Stomach smooth muscle (tissue), 2 donors: ENCODE results near the gene CHRND.

Experiments used
- H3K27ac ChIP-seq: one replicate; pipeline ENCODE4 v1.7.0; 2013; ENCODE audit warnings: mild to moderate bottlenecking, low read length, inconsistent platforms
- H3K27me3 ChIP-seq, 2 donors: one replicate each; pipeline ENCODE4 v1.7.0; 2013; ENCODE audit warnings: low read length in 2 of 2; ENCODE audit not compliant: insufficient read depth in 2 of 2, control insufficient read depth in 1 of 2
- H3K36me3 ChIP-seq, 2 donors: one replicate each; pipeline ENCODE4 v1.7.0; 2013; ENCODE audit warnings: low read length in 2 of 2; ENCODE audit not compliant: control insufficient read depth in 2 of 2, insufficient read depth in 2 of 2
- H3K4me1 ChIP-seq: one replicate; pipeline ENCODE4 v1.7.0; 2013; ENCODE audit warnings: low read length; ENCODE audit not compliant: control insufficient read depth, insufficient read depth
- H3K4me3 ChIP-seq, 2 donors: one replicate each; pipeline ENCODE4 v1.7.0; 2013; ENCODE audit warnings: low read length in 2 of 2
- H3K9ac ChIP-seq, 2 donors: one replicate each; pipeline ENCODE4 v1.7.0; 2013; ENCODE audit warnings: low read length in 2 of 2, mild to moderate bottlenecking in 1 of 2
- H3K9me3 ChIP-seq, 2 donors: one replicate each; pipeline ENCODE4 v1.7.0; 2013; ENCODE audit warnings: low read length in 2 of 2; ENCODE audit not compliant: control insufficient read depth in 2 of 2
- donor health status: healthy.
- donor health status: Pancreatic carcinoma.

The CHRND gene

GRCh38 chr2:232497348-232497747 is 28.6 kb upstream of the CHRND start:
- Histone ChIP-seq H3K27ac (no peak overlapping the region), H3K27me3 (peaks cover 0 to 6% of the 10 kb centered on the region in 2 donors), H3K9ac (no peak overlapping the region), H3K4me3 (no peak overlapping the region), H3K36me3 (no peaks in the 10 kb centered on the region), H3K4me1 (peaks cover under 1% of the 10 kb centered on the region), H3K9me3 (no peaks in the 10 kb centered on the region)

- Histone ChIP-seq H3K9ac (no peak overlapping the region), H3K36me3 (no peaks in the 10 kb centered on the region), H3K27me3 (peaks cover 0 to 11% of the 10 kb centered on the region in 2 donors), H3K27ac (no peak overlapping the region), H3K9me3 (no peaks in the 10 kb centered on the region), H3K4me1 (peaks cover 8% of the 10 kb centered on the region), H3K4me3 (no peak overlapping the region)
These were observed 27.5 kb upstream of the CHRND start for GRCh38 chr2:232498452-232498851.

GRCh38 chr2:232501331-232501771 is 24.6 kb upstream of the CHRND start:
- Histone ChIP-seq H3K9ac (no peak overlapping the region), H3K27ac (no peak overlapping the region), H3K27me3 (peaks cover 0 to 19% of the 10 kb centered on the region in 2 donors), H3K4me3 (no peak overlapping the region), H3K9me3 (no peaks in the 10 kb centered on the region), H3K4me1 (peaks cover 12% of the 10 kb centered on the region), H3K36me3 (no peaks in the 10 kb centered on the region)

GRCh38 chr2:232501794-232502390 is 24.1 kb upstream of the CHRND start:
- Histone ChIP-seq H3K27ac (no peak overlapping the region), H3K36me3 (no peaks in the 10 kb centered on the region), H3K9ac (no peak overlapping the region), H3K9me3 (no peaks in the 10 kb centered on the region), H3K4me3 (no peak overlapping the region), H3K27me3 (peaks cover 0 to 19% of the 10 kb centered on the region in 2 donors), H3K4me1 (peaks cover 12% of the 10 kb centered on the region)

- peaks cover 0 to 19% of the 10 kb centered on the region in 2 donors for H3K27me3 ChIP-seq
- H3K9me3 ChIP-seq, result no peaks in the 10 kb centered on the region
- peak overlapping the region; percentile 59 to 73 for H3K4me3 ChIP-seq
- no peaks in the 10 kb centered on the region for H3K36me3 ChIP-seq
- no peak overlapping the region for H3K27ac ChIP-seq
- H3K9ac ChIP-seq, result peak overlapping the region in 1 of 2 donors; percentile 33
- peaks cover 12% of the 10 kb centered on the region for H3K4me1 ChIP-seq
These were observed 23.4 kb upstream of the CHRND start for GRCh38 chr2:232502511-232502910.

- Histone ChIP-seq H3K4me1 (peaks cover 12% of the 10 kb centered on the region), H3K27ac (no peak overlapping the region), H3K36me3 (no peaks in the 10 kb centered on the region), H3K4me3 (peak overlapping the region; percentile 50 to 73), H3K27me3 (peaks cover 0 to 14% of the 10 kb centered on the region in 2 donors), H3K9me3 (no peaks in the 10 kb centered on the region), H3K9ac (peak overlapping the region; percentile 46 to 71)
These were observed 22.8 kb upstream of the CHRND start for GRCh38 chr2:232502911-232503808.

- Histone ChIP-seq H3K27me3 (peaks cover 0 to 14% of the 10 kb centered on the region in 2 donors), H3K9me3 (no peaks in the 10 kb centered on the region), H3K4me3 (peak overlapping the region; percentile 50 to 73), H3K9ac (peak overlapping the region; percentile 46 to 71), H3K36me3 (no peaks in the 10 kb centered on the region), H3K27ac (no peak overlapping the region), H3K4me1 (peaks cover 12% of the 10 kb centered on the region)
These were observed 22.1 kb upstream of the CHRND start for GRCh38 chr2:232503809-232504323.

- no peaks in the 10 kb centered on the region for H3K36me3 ChIP-seq
- peaks cover 12% of the 10 kb centered on the region for H3K4me1 ChIP-seq
- no peaks in the 10 kb centered on the region for H3K9me3 ChIP-seq
- peaks cover 0 to 14% of the 10 kb centered on the region in 2 donors for H3K27me3 ChIP-seq
- no peak overlapping the region for H3K27ac ChIP-seq
- H3K4me3 ChIP-seq, result no peak overlapping the region
- H3K9ac ChIP-seq, result no peak overlapping the region
These were observed 21.5 kb upstream of the CHRND start for GRCh38 chr2:232504438-232504837.

- H3K27me3 ChIP-seq, result peaks cover 0 to 14% of the 10 kb centered on the region in 2 donors
- no peak overlapping the region for H3K4me3 ChIP-seq
- no peaks in the 10 kb centered on the region for H3K36me3 ChIP-seq
- H3K4me1 ChIP-seq, result peaks cover 12% of the 10 kb centered on the region
- no peak overlapping the region for H3K27ac ChIP-seq
- no peaks in the 10 kb centered on the region for H3K9me3 ChIP-seq
- no peak overlapping the region for H3K9ac ChIP-seq
These were observed 20.1 kb upstream of the CHRND start for GRCh38 chr2:232505856-232506255.

- Histone ChIP-seq H3K27me3 (peaks cover 0 to 14% of the 10 kb centered on the region in 2 donors), H3K9me3 (no peaks in the 10 kb centered on the region), H3K27ac (no peak overlapping the region), H3K4me1 (peaks cover 12% of the 10 kb centered on the region), H3K4me3 (no peak overlapping the region), H3K36me3 (no peaks in the 10 kb centered on the region), H3K9ac (no peak overlapping the region)
These were observed 19.3 kb upstream of the CHRND start for GRCh38 chr2:232506709-232507108.
